H1 (cell line): ENCODE measurements around the gene PPP1R12B. TPM values are rescaled to one million over a fixed set of nuclear protein-coding genes. Genes with fewer than 3 reads are reported as not detected.

Experiments
- CTCF ChIA-PET: fragments of 300-600 bp; sonication (Branson Sonifier 250); formaldehyde crosslinking; loops from one replicate; lab custom pipeline; 2021; ENCODE audit not compliant: partially characterized antibody; lab: Charles Lee
- POLR2A ChIA-PET: fragments of 300-600 bp; sonication (Branson Sonifier 250); formaldehyde crosslinking; loops from one replicate; lab custom pipeline; 2021; ENCODE audit warnings: inconsistent platforms; ENCODE audit not compliant: partially characterized antibody; lab: Charles Lee
- DNase-seq, 2 experiments: peaks; one replicate each; pipeline versions ENCODE4 v3.0.0 to v3.0.0-alpha.2; 2010 to 2022; ENCODE audit warnings: low spot score in 2 of 2, low read depth in 1 of 2, mixed read lengths in 1 of 2
- FAIRE-seq: peaks from 2 replicates; lab custom pipeline; 2011; peaks lifted over from hg19 to GRCh38; lab: Jason Lieb, UNC
- H2AFZ ChIP-seq: 2 replicates; pipeline ENCODE4 v1.8.1; 2012; ENCODE audit warnings: low read length, inconsistent platforms
- H2AK5ac ChIP-seq: 2 replicates; pipeline ENCODE4 v1.6.1; 2013; ENCODE audit warnings: low read depth, low read length
- H2BK120ac ChIP-seq: replicated peaks from 2 replicates; pipeline ENCODE3; 2013; ENCODE audit warnings: low read depth, low read length, inconsistent platforms
- H2BK12ac ChIP-seq: 2 replicates; pipeline ENCODE4 v1.6.1; 2013; ENCODE audit warnings: low read depth, low read length
- H2BK15ac ChIP-seq: 2 replicates; pipeline ENCODE4 v1.6.1; 2013; ENCODE audit warnings: low read length
- H2BK20ac ChIP-seq: 2 replicates; pipeline ENCODE4 v1.6.1; 2013; ENCODE audit warnings: low read length
- H2BK5ac ChIP-seq: 2 replicates; pipeline ENCODE4 v1.6.1; 2013; ENCODE audit warnings: low read depth, low read length
- H3K14ac ChIP-seq: 2 replicates; pipeline ENCODE4 v1.6.1; 2013; ENCODE audit warnings: inconsistent platforms; ENCODE audit not compliant: insufficient read length
- H3K18ac ChIP-seq: 2 replicates; pipeline ENCODE4 v1.6.1; 2013; ENCODE audit warnings: low read length; ENCODE audit errors: extremely low read depth
- H3K23ac ChIP-seq: 2 replicates; pipeline ENCODE4 v1.6.1; 2013; ENCODE audit warnings: inconsistent platforms; ENCODE audit not compliant: insufficient read length
- H3K23me2 ChIP-seq: 2 replicates; pipeline ENCODE4 v1.6.1; 2013; ENCODE audit warnings: low read depth, low read length
- H3K27ac ChIP-seq: 2 replicates; pipeline ENCODE4 v1.6.1; 2011; ENCODE audit warnings: low read depth, low read length, inconsistent platforms
- H3K27me3 ChIP-seq, 4 experiments: replicated peaks in 1 of 4; 1 replicate in 1 of 4; 2 replicates in 3 of 4; pipeline versions ENCODE4 v1.6.1 to v1.8.1; 2011 to 2013; ENCODE audit warnings: low read length in 3 of 4, mild to moderate bottlenecking in 3 of 4, inconsistent platforms in 2 of 4, mixed read lengths in 2 of 4, moderate library complexity in 1 of 4; ENCODE audit not compliant: control insufficient read depth in 3 of 4, insufficient read depth in 3 of 4; ENCODE audit errors: extremely low read depth in 1 of 4
- H3K36me3 ChIP-seq, 4 experiments: 2 replicates each; pipeline versions ENCODE4 v1.6.1 to v1.8.1; 2011 to 2013; ENCODE audit warnings: mild to moderate bottlenecking in 4 of 4, low read length in 3 of 4, moderate library complexity in 2 of 4, control low read depth in 1 of 4, inconsistent platforms in 1 of 4; ENCODE audit not compliant: insufficient read depth in 4 of 4, control insufficient read depth in 2 of 4
- H3K4ac ChIP-seq: replicated peaks from 2 replicates; pipeline ENCODE3; 2013; ENCODE audit warnings: low read length, low read depth, mixed read lengths, inconsistent platforms; ENCODE audit not compliant: insufficient read length
- H3K4me1 ChIP-seq, 4 experiments: replicated peaks in 1 of 4; 1 replicate in 1 of 4; 2 replicates in 3 of 4; pipeline versions ENCODE4 v1.6.1 to v1.8.1; 2011 to 2013; ENCODE audit warnings: low read length in 3 of 4, inconsistent platforms in 2 of 4, mixed read lengths in 1 of 4; ENCODE audit not compliant: insufficient read depth in 4 of 4, control insufficient read depth in 3 of 4
- H3K4me2 ChIP-seq, 2 experiments: 2 replicates each; pipeline versions ENCODE4 v1.6.1 to v1.8.1; 2011 to 2013; ENCODE audit warnings: low read depth in 2 of 2, low read length in 2 of 2, control low read depth in 1 of 2, inconsistent platforms in 1 of 2, mild to moderate bottlenecking in 1 of 2; ENCODE audit not compliant: insufficient read depth in 1 of 2
- H3K4me3 ChIP-seq, 4 experiments: fragments of 200-600, 300-600 bp in 1 of 4; sonication (generic), shearing (Covaris generic), sonication (Bioruptor Twin) in 1 of 4; 2 replicates each; pipeline versions ENCODE4 v1.5.1 to v1.8.1; 2011 to 2016; ENCODE audit warnings: low read length in 4 of 4, low read depth in 3 of 4, control low read depth in 2 of 4, inconsistent platforms in 2 of 4, mild to moderate bottlenecking in 2 of 4, mixed read lengths in 1 of 4, moderate library complexity in 1 of 4; ENCODE audit not compliant: insufficient read depth in 2 of 4; ENCODE audit errors: extremely low read depth in 1 of 4
- H3K56ac ChIP-seq: replicated peaks from 2 replicates; pipeline ENCODE3; 2013; ENCODE audit warnings: low read depth, mild to moderate bottlenecking, mixed read lengths, low read length, inconsistent platforms; ENCODE audit not compliant: insufficient read length
- H3K79me1 ChIP-seq: 2 replicates; pipeline ENCODE4 v1.6.1; 2013; ENCODE audit warnings: low read depth, low read length, control low read depth
- H3K79me2 ChIP-seq, 2 experiments: 2 replicates each; pipeline versions ENCODE4 v1.6.1 to v1.8.1; 2012 to 2013; ENCODE audit warnings: low read length in 2 of 2, mild to moderate bottlenecking in 2 of 2, inconsistent platforms in 1 of 2; ENCODE audit not compliant: insufficient read depth in 2 of 2, control insufficient read depth in 1 of 2
- H3K9ac ChIP-seq, 4 experiments: replicated peaks in 1 of 4; 1 replicate in 1 of 4; 2 replicates in 3 of 4; pipeline versions ENCODE4 v1.6.1 to v1.8.1; 2011 to 2013; ENCODE audit warnings: low read depth in 3 of 4, low read length in 3 of 4, control low read depth in 2 of 4, mild to moderate bottlenecking in 2 of 4, moderate library complexity in 2 of 4, inconsistent platforms in 1 of 4; ENCODE audit errors: extremely low read depth in 1 of 4
- H3K9me3 ChIP-seq, 2 experiments: 2 replicates each; pipeline versions ENCODE4 v1.6.1 to v1.8.1; 2012 to 2013; ENCODE audit warnings: mild to moderate bottlenecking in 2 of 2, moderate library complexity in 2 of 2, control low read depth in 1 of 2, inconsistent platforms in 1 of 2, low read depth in 1 of 2, low read length in 1 of 2, mixed read lengths in 1 of 2; ENCODE audit not compliant: insufficient read depth in 2 of 2
- H4K20me1 ChIP-seq, 2 experiments: replicated peaks in 1 of 2; 2 replicates each; pipeline versions ENCODE3 to v1.8.1; 2011 to 2013; ENCODE audit warnings: inconsistent platforms in 2 of 2, low read length in 2 of 2, mild to moderate bottlenecking in 1 of 2; ENCODE audit not compliant: insufficient read depth in 2 of 2, control insufficient read depth in 1 of 2
- H4K5ac ChIP-seq: 2 replicates; pipeline ENCODE4 v1.6.1; 2013; ENCODE audit warnings: low read length, low read depth, mixed read lengths, inconsistent platforms; ENCODE audit not compliant: insufficient read length
- H4K8ac ChIP-seq: 2 replicates; pipeline ENCODE4 v1.8.0; 2013; ENCODE audit warnings: mild to moderate bottlenecking, moderate library complexity, low read length, inconsistent platforms; ENCODE audit not compliant: insufficient read depth; ENCODE audit errors: extremely low read depth
- H4K91ac ChIP-seq: replicated peaks from 2 replicates; pipeline ENCODE3; 2013; ENCODE audit warnings: low read length, mixed read lengths, inconsistent platforms; ENCODE audit not compliant: insufficient read length
- E2F6 ChIP-seq: IDR thresholded peaks from 2 replicates; pipeline ENCODE4 v1.6.1; 2012; ENCODE audit warnings: inconsistent platforms
- EP300 ChIP-seq, 2 experiments: IDR thresholded peaks; 1 replicate in 1 of 2; 2 replicates in 1 of 2; pipeline ENCODE4 v1.6.1; 2011 to 2012; ENCODE audit warnings: low read depth in 2 of 2, low read length in 2 of 2, mild to moderate bottlenecking in 2 of 2, borderline replicate concordance in 1 of 2, inconsistent platforms in 1 of 2, moderate library complexity in 1 of 2
- GABPA ChIP-seq: IDR thresholded peaks from 2 replicates; pipeline ENCODE4 v1.6.1; 2011; ENCODE audit warnings: mild to moderate bottlenecking, low read length, moderate library complexity, borderline replicate concordance; ENCODE audit not compliant: insufficient read depth
- JUND ChIP-seq: IDR thresholded peaks from 2 replicates; pipeline ENCODE4 v1.6.1; 2011; ENCODE audit warnings: mild to moderate bottlenecking, improper control_type of control experiment, low read length
- MAFK ChIP-seq: IDR thresholded peaks from 2 replicates; pipeline ENCODE4 v1.6.1; 2012; ENCODE audit warnings: low read depth, mild to moderate bottlenecking, improper control_type of control experiment, low read length
- MAX ChIP-seq: IDR thresholded peaks from 2 replicates; pipeline ENCODE4 v1.6.1; 2012; ENCODE audit warnings: inconsistent platforms
- NRF1 ChIP-seq: IDR thresholded peaks from 2 replicates; pipeline ENCODE4 v1.6.1; 2011; ENCODE audit warnings: mild to moderate bottlenecking, low read depth, low read length, improper control_type of control experiment
- POLR2A ChIP-seq, 2 experiments: IDR thresholded peaks; 1 replicate in 1 of 2; 2 replicates in 1 of 2; pipeline ENCODE4 v1.6.1; 2011; ENCODE audit warnings: low read depth in 2 of 2, low read length in 2 of 2, mild to moderate bottlenecking in 2 of 2; ENCODE audit errors: control extremely low read depth in 1 of 2
- RBBP5 ChIP-seq: IDR thresholded peaks from 2 replicates; pipeline ENCODE4 v1.7.1; 2012; ENCODE audit warnings: low read depth, mild to moderate bottlenecking, inconsistent platforms, low read length, moderate library complexity, borderline replicate concordance
- SIN3A ChIP-seq, 2 experiments: IDR thresholded peaks in 1 of 2; conservative IDR thresholded peaks in 1 of 2; 2 replicates each; pipeline ENCODE4 v1.6.1; 2011 to 2012; ENCODE audit warnings: low read length in 2 of 2, improper control_type of control experiment in 1 of 2, low read depth in 1 of 2, mild to moderate bottlenecking in 1 of 2
- SP2 ChIP-seq: IDR thresholded peaks from 2 replicates; pipeline ENCODE4 v1.6.1; 2012; ENCODE audit warnings: mild to moderate bottlenecking, low read length, inconsistent platforms
- SUZ12 ChIP-seq: fragments of 200-600 bp; sonication (generic); IDR thresholded peaks from 2 replicates; pipeline ENCODE4 v1.6.1; 2012; ENCODE audit warnings: mild to moderate bottlenecking, inconsistent platforms, low read length, moderate library complexity, mixed read lengths
- TAF7 ChIP-seq: optimal IDR thresholded peaks from 2 replicates; pipeline ENCODE3; 2011; ENCODE audit warnings: low read depth, mild to moderate bottlenecking, inconsistent platforms, low read length, moderate library complexity, borderline replicate concordance
- WGBS, 2 experiments: shearing (Covaris generic) in 1 of 2; methylation state at CpG; one replicate each; pipeline versions ENCODE4 v1.1.6 to v1.1.7; 2013 to 2015; ENCODE audit warnings: low lambda C conversion rate in 2 of 2, mixed read lengths in 2 of 2, inconsistent platforms in 1 of 2, low coverage in 1 of 2, missing lambda C conversion rate in 1 of 2; ENCODE audit not compliant: insufficient replicate concordance in 2 of 2, insufficient coverage in 1 of 2, insufficient read length in 1 of 2; ENCODE audit errors: extremely low coverage in 1 of 2, missing lambda C conversion rate in 1 of 2; 5-methylcytosine and 5-hydroxymethylcytosine counted together
- polyA plus RNA-seq, 7 experiments: library from polyadenylated mRNA; depleted of rRNA in 3 of 7; stranded (reverse) in 5 of 7; unstranded in 2 of 7; fragments of >200 nt in 5 of 7; fragments of 200-250 nt in 2 of 7; gene quantifications; 1 replicate in 5 of 7; 2 replicates in 1 of 7; 4 replicates in 1 of 7; pipeline versions ENCODE4 v1.2.1 to v1.2.3, GENCODE V29; 2011 to 2013; ENCODE audit warnings: missing spikeins in 2 of 7, mixed read lengths in 2 of 7
- total RNA-seq: library from RNA; stranded (reverse); fragmentation: NEBNext Ultra II Directional; extraction: Animal tissue kit (Norgen Biotek cat#: 25700); gene quantifications from 2 replicates; pipeline ENCODE4 v1.2.1, GENCODE V29; 2021

PPP1R12B gene
- total and polyA plus RNA-seq, 2 of the 8 experiments (the other 6 are each of a cell fraction or from before 2014, with no cell fraction given): 7.9 to 18.7 TPM

- Histone ChIP-seq H4K8ac (no peak overlapping the region), H2BK20ac (no peak overlapping the region), H3K18ac (no peak overlapping the region), H3K9ac (no peak overlapping the region), H3K14ac (no peak overlapping the region), H3K23ac (no peak overlapping the region), H4K5ac (no peak overlapping the region), H3K27me3 (no peaks in the 10 kb centered on the region), H3K4me3 (no peak overlapping the region), H3K27ac (no peak overlapping the region), H3K23me2 (no peaks in the 10 kb centered on the region), H2BK5ac (no peak overlapping the region), H2BK15ac (no peak overlapping the region), H3K9me3 (no peaks in the 10 kb centered on the region), H2BK120ac (no peak overlapping the region), H2AFZ (no peak overlapping the region), H3K79me2 (no peaks in the 10 kb centered on the region), H3K4ac (no peak overlapping the region), H3K56ac (no peak overlapping the region), H2BK12ac (no peak overlapping the region), H3K79me1 (no peaks in the 10 kb centered on the region), H4K91ac (no peak overlapping the region), H2AK5ac (no peak overlapping the region), H3K4me1 (no peaks in the 10 kb centered on the region), H3K36me3 (no peaks in the 10 kb centered on the region), H3K4me2 (no peak overlapping the region), H4K20me1 (no peaks in the 10 kb centered on the region)
- DNase-seq: no peak
- CTCF ChIA-PET: interaction anchor here (0.6 to 3.1 kb wide), 10 partner anchors 9 to 1112 kb away, joined by 3 to 10 read pairs (median 4); partner anchors contain the start of gene LGR6
- WGBS, 2 experiments: 96% methylated on average over 4 of the region's 4 CpGs; no CpG with 5 or more reads in 1 of the 2 experiments
- no peak for FAIRE-seq
- POLR2A ChIA-PET: interaction anchor here (0.9 kb wide), 1 partner anchor 69 kb away, joined by 3 read pairs; no protein-coding TSS in a partner anchor
- TF ChIP-seq SP2: no peak
- TF ChIP-seq TAF7: no peak
- TF ChIP-seq GABPA: no peak
- no peak for TF ChIP-seq EP300 (IDR thresholded peaks at IDR 0.05; ENCODE audit: borderline replicate concordance in 1 of 2, low read depth in 2 of 2, low read length in 2 of 2)
- TF ChIP-seq POLR2A (IDR thresholded peaks at IDR 0.05; ENCODE audit: control extremely low read depth in 1 of 2, low read depth in 2 of 2, low read length in 2 of 2): no peak
- no peak for TF ChIP-seq E2F6
- TF ChIP-seq NRF1: no peak
- TF ChIP-seq SUZ12: no peak
- no peak for TF ChIP-seq JUND
- TF ChIP-seq MAFK: no peak
- TF ChIP-seq MAX: no peak
- no peak for TF ChIP-seq SIN3A (conservative IDR thresholded peaks at IDR 0.05 in 1 of 2, IDR thresholded peaks at IDR 0.05 in 1 of 2; ENCODE audit: low read depth in 1 of 2, low read length in 2 of 2)
- TF ChIP-seq RBBP5: no peak
Measured at GRCh38 chr1:202323731-202324130, 24.8 kb upstream of the PPP1R12B start.
